Thymus (tissue), 11 donors: Measurements from ENCODE around the gene TBC1D28. TPM values are rescaled to one million over a fixed set of nuclear protein-coding genes. Genes with fewer than 3 reads are reported as not detected.
A peak's percentile ranks its signal among the peaks of the same experiment; 100 is the strongest.
"Not testable (repeated sequence)": the region's sequence is repeated elsewhere in the genome, so short reads cannot be mapped to it uniquely, and the experiment has no call there.

ENCODE experiments used
- DNase-seq, 9 donors: peaks; one replicate each; pipeline ENCODE4 v3.0.0-alpha.2; 2013; ENCODE audit warnings: low spot score in 9 of 9, low read depth in 6 of 9, missing footprints in 1 of 9
- H3K27ac ChIP-seq, 2 donors: one replicate each; pipeline ENCODE4 v1.5.1; 2013; ENCODE audit warnings: control low read depth in 1 of 2, low read depth in 1 of 2, low read length in 1 of 2, mild to moderate bottlenecking in 1 of 2, moderate library complexity in 1 of 2
- H3K27me3 ChIP-seq, 2 donors: one replicate each; pipeline ENCODE4 v1.5.1; 2013; ENCODE audit warnings: low read length in 1 of 2; ENCODE audit not compliant: control insufficient read depth in 2 of 2, insufficient read depth in 1 of 2
- H3K36me3 ChIP-seq, 2 donors: one replicate each; pipeline ENCODE4 v1.5.1; 2013; ENCODE audit warnings: low read length in 1 of 2, mild to moderate bottlenecking in 1 of 2, moderate library complexity in 1 of 2; ENCODE audit not compliant: control insufficient read depth in 2 of 2, insufficient read depth in 2 of 2
- H3K4me1 ChIP-seq, 2 donors: one replicate each; pipeline ENCODE4 v1.5.1; 2013; ENCODE audit warnings: low read length in 2 of 2; ENCODE audit not compliant: control insufficient read depth in 2 of 2, insufficient read depth in 2 of 2
- H3K4me3 ChIP-seq, 2 donors: one replicate each; pipeline ENCODE4 v1.5.1; 2013; ENCODE audit warnings: low read length in 2 of 2, control low read depth in 1 of 2, mild to moderate bottlenecking in 1 of 2
- H3K9me3 ChIP-seq, 2 donors: one replicate each; pipeline ENCODE4 v1.5.1; 2013; ENCODE audit warnings: low read length in 1 of 2, mild to moderate bottlenecking in 1 of 2; ENCODE audit not compliant: control insufficient read depth in 2 of 2, insufficient read depth in 1 of 2
- WGBS: extraction: QIAGEN DNeasy Blood & Tissue Kit; methylation state at CpG from one replicate; pipeline ENCODE4 v1.1.7; 2013; 5-methylcytosine and 5-hydroxymethylcytosine counted together
- polyA plus RNA-seq: library from polyadenylated mRNA; stranded (reverse); fragments of 200-250 nt; gene quantifications from one replicate; pipeline ENCODE4 v1.2.3, GENCODE V29; 2013
- total RNA-seq: library from RNA; stranded (reverse); fragments of 120-200 nt; gene quantifications from one replicate; pipeline ENCODE4 v1.2.4, GENCODE V29; 2013
- donor health status: healthy.

TBC1D28 gene
- total and polyA plus RNA-seq, 2 donors: not detected

DNA sequence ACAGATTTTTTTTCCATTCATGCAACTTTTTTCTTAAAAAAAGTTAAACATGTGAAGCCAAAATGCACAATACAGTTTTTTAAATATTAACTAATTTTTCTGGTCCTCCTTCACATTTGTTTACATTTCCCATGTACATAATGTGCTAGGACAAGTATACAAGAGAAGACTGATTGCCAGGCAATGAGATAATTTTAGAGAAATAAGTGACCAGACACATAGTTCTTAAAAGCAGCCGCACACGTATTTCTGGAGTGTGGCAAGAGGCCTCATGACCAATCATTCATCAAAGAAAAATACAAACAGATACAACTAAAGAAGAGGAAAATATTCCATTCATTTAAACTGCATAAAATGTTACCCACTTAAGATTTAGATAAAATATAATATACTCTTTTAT is 22.1 kb upstream of the TBC1D28 start:
- not testable (repeated sequence) for H3K27ac ChIP-seq, H3K4me1 ChIP-seq, DNase-seq, H3K36me3 ChIP-seq, H3K27me3 ChIP-seq, H3K4me3 ChIP-seq
- H3K9me3 ChIP-seq: peaks cover 0 to 15% of the 10 kb centered on the region in 2 donors
- WGBS: 100% methylated on average over 2 of the region's 2 CpGs

- WGBS: 95% methylated on average over 5 of the region's 5 CpGs
- not testable (repeated sequence) for DNase-seq, H3K36me3 ChIP-seq, H3K27me3 ChIP-seq, H3K4me1 ChIP-seq, H3K9me3 ChIP-seq, H3K4me3 ChIP-seq, H3K27ac ChIP-seq
These were observed 17.9 kb upstream of the TBC1D28 start for GRCh38 chr17:18661924-18662624.

- whole genome bisulfite sequencing: 64% methylated on average over 23 of the region's 23 CpGs
- not testable (repeated sequence) for H3K9me3 ChIP-seq, DNase-seq, H3K36me3 ChIP-seq, H3K27me3 ChIP-seq, H3K27ac ChIP-seq, H3K4me3 ChIP-seq, H3K4me1 ChIP-seq
These were observed 5.9 kb upstream of the TBC1D28 start for GRCh38 chr17:18650094-18650493.

GRCh38 chr17:18643124-18643523 is 1.1 kb downstream of the TBC1D28 start:
- not testable (repeated sequence) for H3K27me3 ChIP-seq, H3K36me3 ChIP-seq, H3K9me3 ChIP-seq, H3K27ac ChIP-seq, H3K4me1 ChIP-seq, DNase-seq, H3K4me3 ChIP-seq
- WGBS: 92% methylated on average over 4 of the region's 6 CpGs

- H3K27me3 ChIP-seq: peaks cover 4 to 23% of the 10 kb centered on the region in 2 donors
- not testable (repeated sequence) for H3K27ac ChIP-seq, H3K4me1 ChIP-seq, H3K4me3 ChIP-seq, H3K36me3 ChIP-seq, DNase-seq, H3K9me3 ChIP-seq
- 92% methylated on average over 13 of the region's 13 CpGs for WGBS
These were observed 5.8 kb downstream of the TBC1D28 start for GRCh38 chr17:18638357-18638756.

DNA sequence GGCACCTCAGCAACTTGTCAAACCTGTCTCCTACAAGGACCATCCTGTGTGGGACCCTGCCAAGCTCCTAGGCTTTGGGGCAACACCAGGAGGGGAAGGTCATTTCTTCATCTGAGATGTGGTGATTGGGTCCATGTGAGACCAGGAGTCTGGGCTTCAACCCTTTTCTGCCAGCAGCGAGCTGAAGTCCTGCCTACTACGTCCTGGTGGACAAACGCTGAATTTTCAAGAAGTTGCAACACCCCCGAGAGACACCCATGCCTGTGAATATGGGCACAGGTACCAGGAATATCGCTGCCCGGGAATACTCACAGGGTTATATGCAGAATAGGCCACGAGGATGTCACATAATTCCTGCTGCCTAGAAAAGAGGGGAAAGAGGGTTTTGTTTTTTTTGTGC is 8.0 kb downstream of the TBC1D28 start:
- WGBS: 67% methylated on average over 7 of the region's 7 CpGs

DNA sequence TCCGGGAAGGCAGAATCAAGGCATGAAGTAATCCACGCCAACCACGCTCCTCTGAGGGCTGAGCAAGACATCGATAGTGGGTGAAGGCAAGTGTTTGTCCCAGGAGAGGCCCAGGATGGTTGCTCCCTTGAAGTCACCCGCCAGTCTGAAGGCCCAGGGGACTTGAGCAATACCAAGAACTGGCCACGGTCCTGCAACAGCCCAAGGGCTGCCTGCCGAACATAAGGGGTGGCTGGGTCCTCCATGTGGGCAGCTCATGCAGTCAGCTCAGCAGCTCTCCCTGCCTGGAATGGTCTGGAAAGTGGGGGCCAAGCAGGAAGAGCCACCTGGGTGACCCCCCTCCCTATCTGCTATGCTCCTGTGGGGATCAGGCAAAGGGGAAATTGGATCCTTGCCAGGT is 8.4 kb downstream of the TBC1D28 start:
- H3K27me3 ChIP-seq: peaks cover 4 to 25% of the 10 kb centered on the region in 2 donors
- 83% methylated on average over 6 of the region's 7 CpGs for WGBS
- DNase-seq, H3K4me1 ChIP-seq, H3K27ac ChIP-seq, H3K9me3 ChIP-seq, H3K36me3 ChIP-seq, H3K4me3 ChIP-seq: not testable (repeated sequence)

More for the DNA sequence above, 8.0 kb downstream of the TBC1D28 start:
- not testable (repeated sequence) for H3K4me3 ChIP-seq, H3K9me3 ChIP-seq, DNase-seq, H3K36me3 ChIP-seq, H3K4me1 ChIP-seq, H3K27ac ChIP-seq
- H3K27me3 ChIP-seq: peaks cover 4 to 25% of the 10 kb centered on the region in 2 donors

DNA sequence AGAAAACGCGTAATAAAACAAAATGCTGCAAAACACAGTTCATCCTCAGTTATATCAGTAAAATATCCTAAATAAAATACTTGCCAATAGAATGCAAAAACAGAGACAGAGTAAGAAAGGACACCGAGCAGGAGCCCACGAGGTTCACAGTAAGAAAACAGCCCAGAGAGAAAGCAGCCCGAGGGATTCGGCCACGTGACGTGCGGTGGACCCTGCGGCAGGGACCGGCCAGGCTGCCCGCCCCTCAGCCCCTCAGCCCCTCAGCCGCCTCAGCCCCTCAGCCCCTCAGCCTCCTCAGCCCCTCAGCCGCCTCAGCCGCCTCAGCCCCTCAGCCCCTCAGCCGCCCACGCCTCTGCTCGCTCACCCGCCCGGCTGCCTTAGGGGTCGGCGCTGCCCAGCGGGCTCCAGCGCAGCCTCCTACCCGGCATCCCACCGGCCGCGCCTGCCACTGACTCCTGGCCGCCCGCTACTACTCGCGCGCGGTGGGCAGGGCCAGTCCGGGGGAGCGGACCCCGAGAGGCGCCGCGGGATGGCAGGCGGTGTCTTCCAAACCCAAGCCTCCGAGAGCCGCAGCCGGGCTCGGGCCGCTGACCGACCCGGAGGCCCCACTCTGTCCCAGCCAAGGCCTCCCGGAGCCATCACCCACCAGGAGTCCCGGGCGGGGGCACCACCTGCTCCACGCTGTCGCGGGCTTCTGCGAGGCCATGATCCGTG is 9.5 kb downstream of the TBC1D28 start:
- not testable (repeated sequence) for DNase-seq, H3K36me3 ChIP-seq, H3K4me3 ChIP-seq, H3K4me1 ChIP-seq, H3K9me3 ChIP-seq, H3K27ac ChIP-seq
- H3K27me3 ChIP-seq: peaks cover 4 to 25% of the 10 kb centered on the region in 2 donors
- 13% methylated on average over 56 of the region's 56 CpGs for WGBS

GRCh38 chr17:18626152-18626870 is 17.9 kb downstream of the TBC1D28 start:
- DNase-seq: peak in 2 of 9 donors; percentile 1 to 8
- H3K27me3 ChIP-seq: peaks cover 0 to 3% of the 10 kb centered on the region in 2 donors
- no peaks in the 10 kb centered on the region for H3K9me3 ChIP-seq
- WGBS: 90% methylated on average over 12 of the region's 12 CpGs
- peaks cover 0 to 2% of the 10 kb centered on the region in 2 donors for H3K4me1 ChIP-seq
- H3K4me3 ChIP-seq: no peak overlapping the region
- H3K27ac ChIP-seq: no peak overlapping the region
- no peaks in the 10 kb centered on the region for H3K36me3 ChIP-seq
